Cardiac muscle cell (in vitro differentiated cells and primary cell): Measurements from ENCODE around the gene RUNX2. TPM values are rescaled to one million over a fixed set of nuclear protein-coding genes. Genes with fewer than 3 reads are reported as not detected.
"Not testable (repeated sequence)": the region's sequence is repeated elsewhere in the genome, so short reads cannot be mapped to it uniquely, and the experiment has no call there.

ENCODE experiments used
- DNase-seq, 2 donors: peaks; one replicate each; pipeline versions ENCODE4 v3.0.0 to v3.0.0-alpha.2; 2010 to 2017; ENCODE audit warnings: low read depth in 1 of 2, low spot score in 1 of 2
- H3K27ac ChIP-seq: fragments of 200-600 bp; sonication (generic); 2 replicates; pipeline ENCODE4 v1.5.1; 2016
- H3K27me3 ChIP-seq: fragments of 200-600 bp; sonication (generic); 2 replicates; pipeline ENCODE4 v1.6.0; 2016; ENCODE audit warnings: control low read depth
- H3K36me3 ChIP-seq: fragments of 200-600 bp; sonication (generic); 2 replicates; pipeline ENCODE4 v1.5.1; 2016; ENCODE audit warnings: control low read depth
- H3K4me1 ChIP-seq: fragments of 200-600 bp; sonication (generic); 2 replicates; pipeline ENCODE4 v1.8.1; 2017; ENCODE audit warnings: low read depth, mild to moderate bottlenecking, mixed run types
- H3K4me3 ChIP-seq: fragments of 200-600 bp; sonication (generic); 2 replicates; pipeline ENCODE4 v1.5.1; 2016; ENCODE audit warnings: mild to moderate bottlenecking
- H3K9me3 ChIP-seq: fragments of 200-600 bp; sonication (generic); 2 replicates; pipeline ENCODE4 v1.5.1; 2017; ENCODE audit warnings: low read depth, mild to moderate bottlenecking, control low read depth
- CTCF ChIP-seq: IDR thresholded peaks from 2 replicates; pipeline ENCODE4 v1.5.1; 2012; ENCODE audit warnings: low read depth, mild to moderate bottlenecking, low read length
- polyA plus RNA-seq: library from polyadenylated mRNA; unstranded; fragments of >200 nt; fragmentation: Nextera tagmentation; extraction: Ambion mirVana; gene quantifications from 2 replicates; pipeline ENCODE4 v1.2.1, GENCODE V29; 2016
- total RNA-seq: library from RNA; depleted of rRNA; stranded (reverse); fragments of >200 nt; gene quantifications from 2 replicates; pipeline ENCODE4 v1.2.3, GENCODE V29; 2016

RUNX2 gene
- total and polyA plus RNA-seq, 2 experiments from 2014 or later: 1.6 to 1.9 TPM

DNA sequence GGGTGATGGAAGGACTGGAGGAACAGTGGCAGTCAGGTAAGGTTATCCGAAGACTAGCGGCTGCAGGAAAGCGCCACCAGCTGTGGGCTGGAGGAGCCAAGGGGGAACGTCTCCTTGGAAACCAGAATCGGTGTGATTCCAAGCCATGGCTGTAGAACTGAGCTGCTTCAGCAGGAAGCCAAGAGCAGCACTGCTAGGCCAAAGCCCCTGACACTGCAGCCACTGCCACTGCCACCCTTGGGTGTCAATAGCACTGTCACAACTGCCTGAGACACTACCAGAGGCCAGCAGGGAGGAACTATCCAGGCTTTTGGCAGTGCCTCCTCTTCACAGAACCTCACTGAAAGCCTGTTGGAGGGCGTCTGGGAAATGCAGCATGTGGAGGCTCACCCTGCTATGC is 339.2 kb downstream of the RUNX2 start:
- H3K9me3 ChIP-seq: no peaks in the 10 kb centered on the region
- H3K4me1 ChIP-seq: no peaks in the 10 kb centered on the region
- peaks cover 38% of the 10 kb centered on the region for H3K27me3 ChIP-seq
- no peak overlapping the region for H3K27ac ChIP-seq
- H3K36me3 ChIP-seq: no peaks in the 10 kb centered on the region
- DNase-seq: no peak
- no peak for TF ChIP-seq CTCF
- no peak overlapping the region for H3K4me3 ChIP-seq

- TF ChIP-seq CTCF: no peak
- Histone ChIP-seq H3K27ac (no peak overlapping the region), H3K36me3 (no peaks in the 10 kb centered on the region), H3K4me1 (no peaks in the 10 kb centered on the region), H3K27me3 (peaks cover 33% of the 10 kb centered on the region), H3K9me3 (no peaks in the 10 kb centered on the region), H3K4me3 (no peak overlapping the region)
- no peak for DNase-seq
Measured at GRCh38 chr6:45667766-45668165, 339.6 kb downstream of the RUNX2 start.

DNA sequence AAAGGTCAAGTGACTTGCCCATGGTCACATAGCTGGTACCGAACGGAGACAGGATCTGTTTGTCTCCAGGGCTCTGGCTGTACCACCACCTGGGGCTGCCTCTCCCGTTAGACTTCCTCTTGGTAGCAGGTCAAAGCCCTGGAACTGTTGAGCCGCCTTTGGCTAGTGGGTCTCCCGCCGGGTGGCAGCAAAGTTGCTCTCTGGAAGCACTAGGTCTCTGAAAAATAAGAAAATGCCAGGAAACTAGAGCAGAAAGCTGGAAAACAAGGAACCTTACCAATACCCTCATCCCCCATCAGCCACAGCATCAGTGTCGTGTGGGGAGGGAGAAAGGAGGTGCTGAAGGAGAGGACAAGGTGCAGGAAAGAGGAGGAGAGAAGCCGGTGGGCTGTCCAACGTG is 340.6 kb downstream of the RUNX2 start:
- H3K36me3 ChIP-seq: no peaks in the 10 kb centered on the region
- H3K9me3 ChIP-seq: no peaks in the 10 kb centered on the region
- TF ChIP-seq CTCF: no peak
- peaks cover 24% of the 10 kb centered on the region for H3K27me3 ChIP-seq
- no peaks in the 10 kb centered on the region for H3K4me1 ChIP-seq
- no peak for DNase-seq
- H3K27ac ChIP-seq: no peak overlapping the region
- H3K4me3 ChIP-seq: no peak overlapping the region

GRCh38 chr6:45673167-45673566 is 345.0 kb downstream of the RUNX2 start:
- not testable (repeated sequence) for H3K4me1 ChIP-seq, H3K27me3 ChIP-seq, H3K36me3 ChIP-seq, H3K4me3 ChIP-seq, H3K27ac ChIP-seq, DNase-seq, H3K9me3 ChIP-seq

GRCh38 chr6:45675166-45675565 is 347.0 kb downstream of the RUNX2 start:
- H3K4me1 ChIP-seq, H3K27me3 ChIP-seq, H3K9me3 ChIP-seq, H3K27ac ChIP-seq, H3K4me3 ChIP-seq, DNase-seq, H3K36me3 ChIP-seq: not testable (repeated sequence)

GRCh38 chr6:45675634-45676033 is 347.5 kb downstream of the RUNX2 start:
- Histone ChIP-seq H3K27me3 (no peaks in the 10 kb centered on the region), H3K27ac (no peak overlapping the region), H3K4me3 (no peak overlapping the region), H3K36me3 (no peaks in the 10 kb centered on the region), H3K9me3 (no peaks in the 10 kb centered on the region), H3K4me1 (no peaks in the 10 kb centered on the region)
- no peak for DNase-seq
- TF ChIP-seq CTCF: no peak

GRCh38 chr6:45676380-45676779 is 348.2 kb downstream of the RUNX2 start:
- H3K36me3 ChIP-seq: no peaks in the 10 kb centered on the region
- no peak overlapping the region for H3K4me3 ChIP-seq
- H3K4me1 ChIP-seq: no peaks in the 10 kb centered on the region
- no peak for DNase-seq
- H3K27me3 ChIP-seq: no peaks in the 10 kb centered on the region
- no peak for TF ChIP-seq CTCF
- no peaks in the 10 kb centered on the region for H3K9me3 ChIP-seq
- no peak overlapping the region for H3K27ac ChIP-seq
